ENCODE results near the gene CTSD.

CTSD gene

GRCh38 chr11:1768141-1768469 is 4.4 kb upstream of the CTSD start:
- no peak for DNase-seq

DNA sequence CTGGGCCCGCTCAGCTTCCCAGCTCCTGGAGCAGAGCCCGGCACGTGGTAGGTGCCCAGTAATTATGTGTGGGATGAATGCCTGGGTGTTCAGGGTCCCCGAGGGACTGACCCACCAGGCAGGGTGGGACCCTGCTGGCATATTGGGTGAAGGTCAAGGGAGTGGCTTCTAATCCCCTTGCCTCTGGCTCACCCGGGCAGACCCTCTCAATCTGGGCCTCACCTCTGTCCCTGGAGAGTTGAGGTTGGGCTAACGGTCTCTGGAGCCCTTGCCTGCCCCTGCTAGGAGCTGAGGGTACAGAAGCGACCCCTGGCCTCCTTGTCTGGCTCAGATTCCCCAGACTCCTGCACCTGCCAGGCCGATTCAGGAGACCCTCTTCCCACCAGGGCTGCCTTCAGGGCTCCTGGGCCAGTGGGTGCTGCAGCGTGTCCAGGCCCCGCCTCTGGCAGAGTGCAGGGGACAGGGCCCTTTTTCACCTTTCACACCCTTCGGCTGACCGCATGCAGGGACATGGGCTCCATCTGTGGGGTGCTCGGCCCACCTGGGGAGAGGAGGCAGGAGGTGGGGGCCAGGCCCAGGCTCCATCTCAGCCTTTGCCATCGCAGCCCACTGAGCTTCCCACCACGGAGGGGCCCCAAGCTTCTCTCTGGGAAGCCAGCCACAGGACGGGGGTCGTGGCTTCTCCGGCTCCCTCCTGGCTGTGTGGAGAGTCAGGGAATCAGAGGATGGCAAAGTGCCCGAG is 3.8 kb upstream of the CTSD start:
- DNase-seq, result no peak

- no peak for DNase-seq
These were observed 3.1 kb upstream of the CTSD start for GRCh38 chr11:1766719-1767398.

DNA sequence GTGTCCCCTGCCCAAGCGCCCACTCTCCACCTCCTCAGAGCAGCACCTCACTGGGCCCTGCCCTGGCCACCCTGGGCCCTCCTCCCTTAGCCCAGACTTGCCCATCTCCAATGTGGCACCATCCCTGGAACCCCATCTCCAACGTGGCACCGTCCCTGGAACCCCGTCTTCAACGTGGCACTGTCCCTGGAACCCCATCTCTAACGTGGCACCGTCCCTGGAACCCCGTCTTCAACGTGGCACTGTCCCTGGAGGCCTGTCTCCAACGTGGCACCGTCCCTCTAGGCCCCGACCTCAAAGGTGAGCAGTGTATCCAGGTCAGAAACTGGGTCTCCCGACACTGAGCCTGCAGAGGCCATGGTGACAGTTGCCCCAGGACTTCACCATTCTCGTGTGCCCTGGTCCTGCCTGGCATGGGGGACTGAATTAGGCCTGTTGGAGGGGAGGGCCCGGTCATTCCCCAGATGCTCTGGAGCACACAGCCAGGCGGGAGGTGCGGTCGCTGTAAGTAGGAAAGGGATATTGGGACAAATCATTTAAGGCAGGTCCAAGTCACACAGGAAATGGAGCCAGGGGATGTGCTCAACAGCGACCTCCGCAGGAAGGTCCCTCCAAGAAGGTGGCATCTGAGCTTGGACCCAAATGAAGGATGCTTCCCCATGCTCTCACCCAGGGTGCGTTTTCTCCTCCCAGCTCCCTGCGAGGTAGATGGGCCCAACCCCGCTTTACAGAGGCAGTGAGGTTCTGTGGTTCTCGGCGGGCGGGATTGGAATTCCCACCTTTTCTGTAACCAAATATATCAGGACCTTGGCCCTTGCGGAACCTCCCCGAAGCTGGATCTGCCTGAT is 2.4 kb upstream of the CTSD start:
- DNase-seq, result no peak

GRCh38 chr11:1763336-1763795 is 361 bp downstream of the CTSD start:
- DNase-seq, result no peak

DNA sequence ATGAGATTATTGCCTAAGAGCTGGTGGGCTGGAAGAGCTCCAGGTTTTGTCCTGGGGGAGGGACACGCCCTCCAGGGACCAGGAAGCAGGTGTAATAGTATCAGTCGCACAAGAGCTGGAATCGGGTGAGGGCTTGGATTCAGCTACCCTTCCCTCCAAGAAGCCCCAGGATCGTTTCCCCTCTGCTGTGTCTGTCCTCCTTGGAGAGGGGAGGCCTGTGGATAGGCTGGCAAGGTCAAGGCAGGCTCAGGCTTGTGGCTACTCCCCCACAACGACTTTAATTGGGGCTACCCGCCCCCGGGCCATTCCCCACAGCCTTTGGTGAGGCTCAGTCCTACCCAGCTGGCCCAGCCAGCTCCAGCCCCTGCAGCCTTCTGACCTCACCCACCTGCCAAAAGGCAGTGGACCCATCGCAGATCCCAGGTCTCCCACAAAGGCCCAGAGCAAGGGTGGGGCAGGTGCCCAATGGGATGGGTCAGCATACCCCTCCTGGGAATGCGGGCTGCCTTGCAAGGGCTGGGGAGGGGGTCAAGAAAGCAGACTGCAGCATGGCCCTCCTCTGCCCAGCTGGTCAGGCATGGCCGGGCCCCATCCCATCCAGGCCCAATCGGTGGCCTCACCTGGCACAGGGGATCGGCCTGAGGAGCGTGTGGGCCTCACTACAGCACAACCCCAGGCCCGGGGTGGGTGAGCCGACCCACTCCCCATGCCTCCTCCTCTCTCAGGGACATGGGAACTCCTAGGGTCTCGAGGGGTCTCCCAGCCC is 1.0 kb downstream of the CTSD start:
- DNase-seq, result peak; percentile 70

DNA sequence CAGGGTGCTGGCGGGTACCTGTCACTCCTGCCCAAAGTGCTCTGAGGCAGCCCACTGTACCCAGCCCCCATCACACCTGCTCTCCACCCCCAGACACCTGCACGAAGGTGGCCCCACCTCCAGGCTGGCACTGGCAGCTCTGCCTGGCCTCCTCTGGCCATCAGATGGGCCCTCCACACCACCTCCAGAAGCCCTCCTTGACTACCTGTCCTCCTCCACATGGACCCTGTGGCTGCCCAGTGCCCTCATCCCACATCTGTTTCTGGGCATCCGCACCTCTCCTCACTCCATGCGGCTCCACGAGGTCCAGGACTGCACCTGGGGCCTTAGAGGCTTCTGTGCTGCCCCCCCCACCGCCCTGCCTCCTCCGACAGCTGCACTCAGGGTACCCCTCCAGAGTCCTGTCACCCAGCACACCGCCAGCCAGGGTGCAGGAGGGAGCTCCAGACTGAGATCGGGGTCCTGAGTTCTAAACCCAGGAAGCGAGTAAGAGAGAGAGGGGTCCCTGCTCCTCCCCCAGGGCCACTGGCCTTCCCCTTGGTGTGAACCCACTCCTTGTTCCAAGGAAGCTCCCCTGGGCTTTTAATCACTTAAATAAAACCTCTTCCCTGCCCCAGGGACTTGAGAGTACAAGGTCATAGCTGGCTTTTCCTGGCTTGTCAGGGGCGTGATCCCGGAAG is 1.7 kb downstream of the CTSD start:
- no peak for DNase-seq

GRCh38 chr11:1761110-1761856 is 2.4 kb downstream of the CTSD start:
- no peak for DNase-seq

DNA sequence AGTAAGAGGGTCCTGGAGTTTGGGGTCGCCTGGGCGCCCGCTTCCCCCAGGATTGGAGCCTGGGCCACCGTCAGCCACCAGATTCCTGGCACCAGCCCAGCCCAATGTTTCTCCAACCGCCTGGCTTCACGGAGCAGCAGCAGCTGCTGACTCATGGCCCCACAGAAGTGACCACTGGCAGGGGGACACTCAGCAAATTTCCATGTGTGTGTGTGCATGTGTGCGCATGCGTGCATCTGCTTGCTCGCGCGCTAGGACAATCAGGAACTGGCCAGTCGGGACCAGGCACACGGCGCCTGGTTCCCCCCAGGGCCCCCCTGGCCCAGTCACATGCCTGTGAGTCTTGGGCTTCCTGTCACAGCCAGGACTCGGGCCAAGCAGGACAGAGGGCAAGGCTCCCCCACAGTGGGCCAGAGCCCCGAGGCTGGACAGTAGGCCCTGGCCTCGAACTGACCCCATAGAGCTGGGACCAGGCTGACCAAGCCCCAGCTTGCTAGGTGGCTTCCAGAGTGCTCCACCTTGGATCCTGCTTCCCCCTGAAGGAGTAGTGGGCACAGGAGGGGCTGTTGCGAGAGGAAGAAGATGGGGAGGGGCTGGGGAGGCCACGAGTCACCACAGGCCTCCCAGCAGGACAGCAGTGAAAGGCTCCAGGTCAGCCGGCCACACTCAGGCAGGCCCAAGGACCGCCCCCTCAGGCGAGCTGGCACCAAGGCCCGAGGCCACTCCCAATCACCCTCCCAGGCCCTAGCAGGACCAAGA is 3.2 kb downstream of the CTSD start:
- no peak for DNase-seq

- no peak for DNase-seq
These were observed 3.9 kb downstream of the CTSD start for GRCh38 chr11:1759851-1760220.

DNA sequence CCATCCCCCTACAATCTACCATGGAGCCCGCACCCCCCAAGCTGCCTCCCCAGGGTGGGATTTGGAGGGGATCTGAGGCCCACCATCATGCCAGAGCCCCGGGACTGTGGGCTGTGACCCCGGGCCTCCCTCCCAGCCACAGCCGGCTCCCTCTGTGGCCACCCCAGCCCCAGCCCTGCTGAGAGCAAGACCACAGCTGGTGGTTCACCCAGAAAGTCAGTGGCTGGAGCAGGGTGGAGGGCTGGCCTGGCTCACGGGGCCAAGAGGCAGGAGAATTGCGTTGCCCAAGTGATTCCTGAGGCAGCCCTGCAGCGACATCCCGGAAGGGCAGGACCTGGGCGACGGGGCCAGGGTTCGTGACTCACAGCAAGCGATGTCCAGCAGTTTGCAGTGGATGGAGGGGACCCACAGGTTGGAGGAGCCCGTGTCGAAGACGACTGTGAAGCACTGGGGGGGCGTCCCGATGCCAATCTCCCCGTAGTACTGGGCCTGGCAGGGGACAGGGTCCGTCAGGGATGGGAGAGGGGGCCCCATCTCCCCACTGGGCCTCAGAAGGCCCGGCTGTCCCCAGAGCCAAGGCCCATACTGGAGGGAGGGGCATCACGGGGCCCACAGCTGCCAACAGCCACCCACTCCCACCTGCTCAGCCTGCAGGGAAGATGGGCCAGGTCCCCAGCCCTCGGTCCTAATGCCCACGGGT is 4.4 kb downstream of the CTSD start:
- no peak for DNase-seq

GRCh38 chr11:1758611-1759150 is 5.0 kb downstream of the CTSD start:
- DNase-seq, result no peak

GRCh38 chr11:1757861-1758610 is 5.7 kb downstream of the CTSD start:
- no peak for DNase-seq

GRCh38 chr11:1756791-1757771 is 6.6 kb downstream of the CTSD start:
- DNase-seq, result no peak

DNA sequence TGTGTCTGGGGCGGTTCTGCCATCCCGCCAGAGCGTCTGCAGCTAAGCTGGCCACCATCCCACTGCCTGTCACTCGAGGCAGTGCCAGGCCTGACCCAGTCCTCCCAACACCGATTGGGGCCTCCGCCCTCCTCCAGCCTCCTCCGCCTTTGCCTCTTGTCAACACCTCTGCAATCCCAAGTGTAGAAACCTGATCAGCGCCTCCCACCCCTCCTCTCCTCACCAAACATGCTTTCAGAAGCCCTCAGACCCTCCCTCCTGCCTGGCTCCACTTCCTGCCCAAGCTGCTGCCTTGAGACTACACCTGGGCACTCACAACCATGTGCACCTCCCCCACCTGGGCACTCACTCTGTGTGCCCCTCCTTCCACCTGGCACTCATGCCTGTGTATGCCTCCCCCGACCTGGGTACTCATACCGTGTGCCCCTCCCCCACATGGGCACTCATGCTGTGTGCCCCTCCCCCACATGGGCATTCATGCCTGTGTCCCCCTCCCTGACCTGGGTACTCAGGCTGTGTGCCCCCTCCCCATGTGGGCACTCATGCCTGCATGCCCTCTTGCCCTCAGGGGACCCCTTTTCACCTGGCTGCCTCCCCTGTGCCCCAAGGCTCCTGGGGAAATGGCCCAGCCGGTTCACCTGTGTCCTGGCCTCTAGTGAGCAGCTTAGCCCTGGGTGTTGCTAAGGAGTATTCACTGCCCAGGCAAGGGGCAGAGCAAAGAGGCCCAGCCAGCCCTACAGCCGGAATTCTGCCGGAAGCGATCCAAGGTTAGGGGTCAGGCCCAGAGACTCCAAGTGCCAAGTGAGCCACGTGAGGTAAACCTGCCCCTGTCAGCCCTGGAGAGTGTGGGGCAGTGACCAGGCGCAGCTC is 7.8 kb downstream of the CTSD start:
- peak; percentile 41 for DNase-seq

GRCh38 chr11:1755344-1755691 is 8.4 kb downstream of the CTSD start:
- no peak for DNase-seq

Data from DMS153 (cell line).